Measurements from ENCODE around the gene PGAP2.

- TF ChIP-seq CTCF (conservative IDR thresholded peaks at IDR 0.05) (no peak), EZH2 (IDR thresholded peaks at IDR 0.05; ENCODE audit: low read depth) (no peak)
Measured at GRCh38 chr11:3823762-3824506, 15.6 kb downstream of the PGAP2 start.

All from PC-9 (cell line).